ENCODE results near the gene PCOLCE2.

DNA sequence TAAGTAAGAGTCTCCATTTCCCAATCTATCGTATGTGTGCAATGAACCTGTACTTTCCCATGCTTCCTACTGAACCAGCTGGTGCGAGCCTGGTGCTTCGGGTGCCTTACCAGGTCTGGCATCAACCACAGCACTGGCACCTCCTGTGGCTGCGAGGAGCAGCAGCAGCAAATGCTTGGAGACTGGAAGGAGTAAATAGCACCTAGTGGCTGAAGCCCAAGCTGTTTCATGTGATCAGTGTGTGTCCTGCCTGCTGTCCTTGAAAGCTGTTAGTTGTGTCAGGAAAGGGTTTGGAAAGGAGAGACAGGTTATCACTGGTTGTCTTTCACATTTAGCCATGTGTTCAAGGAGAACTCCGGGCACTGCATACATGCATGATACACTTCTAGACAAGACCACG lies 31.8 kb downstream of the PCOLCE2 start:
- TF ChIP-seq, protein P1, sequence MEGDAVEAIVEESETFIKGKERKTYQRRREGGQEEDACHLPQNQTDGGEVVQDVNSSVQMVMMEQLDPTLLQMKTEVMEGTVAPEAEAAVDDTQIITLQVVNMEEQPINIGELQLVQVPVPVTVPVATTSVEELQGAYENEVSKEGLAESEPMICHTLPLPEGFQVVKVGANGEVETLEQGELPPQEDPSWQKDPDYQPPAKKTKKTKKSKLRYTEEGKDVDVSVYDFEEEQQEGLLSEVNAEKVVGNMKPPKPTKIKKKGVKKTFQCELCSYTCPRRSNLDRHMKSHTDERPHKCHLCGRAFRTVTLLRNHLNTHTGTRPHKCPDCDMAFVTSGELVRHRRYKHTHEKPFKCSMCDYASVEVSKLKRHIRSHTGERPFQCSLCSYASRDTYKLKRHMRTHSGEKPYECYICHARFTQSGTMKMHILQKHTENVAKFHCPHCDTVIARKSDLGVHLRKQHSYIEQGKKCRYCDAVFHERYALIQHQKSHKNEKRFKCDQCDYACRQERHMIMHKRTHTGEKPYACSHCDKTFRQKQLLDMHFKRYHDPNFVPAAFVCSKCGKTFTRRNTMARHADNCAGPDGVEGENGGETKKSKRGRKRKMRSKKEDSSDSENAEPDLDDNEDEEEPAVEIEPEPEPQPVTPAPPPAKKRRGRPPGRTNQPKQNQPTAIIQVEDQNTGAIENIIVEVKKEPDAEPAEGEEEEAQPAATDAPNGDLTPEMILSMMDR (IDR thresholded peaks at IDR 0.05; ENCODE audit: borderline replicate concordance, extremely low read depth, low read length, poor library complexity, severe bottlenecking): peak; percentile 40
- TF ChIP-seq EZH2 (IDR thresholded peaks at IDR 0.05; ENCODE audit: borderline replicate concordance, low read depth, low read length, severe bottlenecking): no peak
